ENCODE measurements around the gene SSTR4.
"Not testable (repeated sequence)": the region's sequence is repeated elsewhere in the genome, so short reads cannot be mapped to it uniquely, and the experiment has no call there.

The SSTR4 gene

DNA sequence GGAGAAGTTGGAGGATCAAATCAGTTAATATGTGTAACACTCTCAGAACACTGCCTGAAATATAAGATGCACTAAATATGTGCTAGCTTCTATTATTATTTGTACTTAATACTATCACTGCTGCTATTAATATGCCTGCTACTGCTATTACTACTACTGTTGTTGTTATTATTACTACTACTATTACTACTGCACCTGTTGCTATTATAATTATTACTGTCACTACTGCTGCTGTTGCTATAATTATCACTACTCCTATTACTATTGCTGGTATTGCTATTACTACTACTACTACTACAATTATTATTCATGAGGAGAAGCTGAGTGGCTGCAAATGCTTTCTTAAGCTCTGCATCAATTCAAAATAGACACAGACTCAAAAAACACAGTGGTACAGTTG lies 16.7 kb upstream of the SSTR4 start:
- DNase-seq (ENCODE audit: low read depth): no peak

DNA sequence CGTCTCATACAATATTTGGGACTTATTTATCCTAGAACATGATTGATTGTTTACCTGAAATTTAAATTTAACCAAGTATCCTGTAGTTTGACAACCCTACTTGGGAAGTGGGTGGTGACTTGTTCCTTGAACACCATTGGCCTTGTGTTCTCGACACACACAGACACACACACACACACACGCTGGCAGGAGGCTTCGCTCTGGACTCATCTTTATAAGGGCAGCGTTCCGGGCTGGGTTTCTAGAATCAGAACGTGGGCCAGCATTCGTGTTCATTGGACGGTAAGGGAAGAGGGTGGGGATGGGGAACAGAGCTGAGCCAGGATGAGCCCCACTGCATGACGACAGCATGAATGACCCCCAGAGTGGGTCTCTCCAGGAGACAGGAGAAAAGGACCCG lies 16.2 kb upstream of the SSTR4 start:
- DNase-seq (ENCODE audit: low read depth): no peak

DNA sequence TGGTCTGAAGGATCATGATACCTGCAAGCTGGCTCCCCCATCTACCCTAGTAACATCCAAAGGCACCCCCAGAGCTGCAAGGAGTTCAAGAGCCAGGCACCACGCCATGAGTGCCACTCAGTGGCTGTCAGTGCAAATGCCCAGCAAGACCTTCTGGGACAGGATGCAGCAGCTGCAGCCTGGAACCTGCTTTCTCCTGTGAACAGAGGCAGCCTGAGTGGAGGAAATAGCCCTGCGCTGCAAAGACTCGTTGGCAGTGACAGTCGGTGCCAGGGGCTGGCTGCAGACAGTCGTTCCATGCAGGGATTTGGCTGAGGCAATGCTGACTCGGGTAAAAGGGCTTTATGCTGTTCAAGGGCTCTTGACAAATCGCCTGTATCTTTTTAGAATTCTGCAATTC lies 15.7 kb upstream of the SSTR4 start:
- no peak for DNase-seq (ENCODE audit: low read depth)

DNA sequence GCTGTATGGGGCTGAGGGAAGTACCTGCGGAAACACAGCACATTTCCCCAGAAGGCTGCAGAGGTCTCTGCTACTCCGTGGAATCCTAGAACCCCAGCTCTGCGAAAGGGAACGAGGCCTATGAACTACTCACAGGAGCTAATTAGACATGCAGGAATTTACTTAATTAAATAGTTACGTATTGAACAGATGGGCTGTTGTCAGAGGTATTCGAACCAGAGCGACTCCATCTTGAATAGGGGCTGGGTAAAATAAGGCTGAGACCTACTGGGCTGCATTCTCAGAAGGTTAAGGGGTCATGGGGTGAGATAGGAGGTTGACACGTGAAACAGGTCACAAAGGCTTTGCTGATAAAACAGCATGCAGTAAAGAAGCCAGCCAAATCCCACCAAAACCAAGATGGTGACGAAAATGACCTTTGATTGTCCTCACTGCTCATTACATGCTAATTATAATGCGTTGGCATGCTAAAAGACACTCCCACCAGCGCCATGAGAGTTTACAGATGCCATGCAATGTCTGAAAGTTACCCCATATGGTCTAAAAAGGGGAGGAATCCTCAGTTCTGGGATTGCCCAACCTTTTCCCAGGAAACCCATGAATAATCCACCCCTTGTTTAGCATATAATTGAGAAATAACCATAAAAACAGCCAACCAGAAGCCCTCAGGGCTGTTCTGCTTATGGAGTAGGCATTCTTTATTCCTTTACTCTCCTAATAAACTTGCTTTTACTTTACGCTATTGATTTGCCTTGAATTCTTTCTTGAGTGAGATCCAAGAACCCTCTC lies 14.7 kb upstream of the SSTR4 start:
- no peak for DNase-seq (ENCODE audit: low read depth)

DNA sequence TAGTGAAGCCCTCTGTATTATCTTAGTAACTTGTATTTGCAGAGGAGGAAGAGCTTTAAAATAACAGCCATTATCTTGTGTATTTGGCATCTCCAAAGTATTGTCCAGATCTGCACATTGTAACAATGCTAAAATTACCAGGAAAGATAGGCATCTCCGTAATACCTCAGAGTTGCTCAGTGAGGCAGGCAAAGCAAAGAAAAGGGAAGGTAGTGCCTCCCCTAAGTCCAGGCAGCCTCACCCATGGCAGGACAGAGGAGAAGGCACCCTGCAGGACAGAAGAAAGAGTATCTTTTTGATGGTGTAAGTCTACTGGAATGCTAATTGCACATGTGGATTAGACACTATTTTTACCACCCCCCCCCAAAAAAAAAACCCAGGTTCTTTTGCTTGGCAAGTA lies 13.6 kb upstream of the SSTR4 start:
- DNase-seq (ENCODE audit: low read depth): no peak

DNA sequence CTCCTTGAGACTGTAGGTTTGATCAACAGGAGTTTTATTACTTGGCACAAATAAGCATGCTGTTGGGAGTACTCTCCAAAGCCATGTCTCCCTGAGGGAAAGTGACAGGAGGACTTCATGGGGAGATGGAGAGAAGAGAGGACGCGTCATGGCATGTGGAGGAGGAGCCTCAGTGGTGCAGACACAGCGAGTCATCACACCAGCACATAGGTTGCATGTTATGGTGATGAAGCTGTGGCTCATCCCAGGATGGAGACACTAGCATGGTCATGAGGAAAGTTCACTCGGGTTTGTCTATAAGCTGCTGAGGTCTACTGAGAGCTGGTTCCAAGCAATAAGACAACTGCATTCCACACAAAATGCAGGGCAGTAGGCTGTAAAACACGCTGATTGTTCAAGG lies 13.2 kb upstream of the SSTR4 start:
- no peak for DNase-seq (ENCODE audit: low read depth)

DNA sequence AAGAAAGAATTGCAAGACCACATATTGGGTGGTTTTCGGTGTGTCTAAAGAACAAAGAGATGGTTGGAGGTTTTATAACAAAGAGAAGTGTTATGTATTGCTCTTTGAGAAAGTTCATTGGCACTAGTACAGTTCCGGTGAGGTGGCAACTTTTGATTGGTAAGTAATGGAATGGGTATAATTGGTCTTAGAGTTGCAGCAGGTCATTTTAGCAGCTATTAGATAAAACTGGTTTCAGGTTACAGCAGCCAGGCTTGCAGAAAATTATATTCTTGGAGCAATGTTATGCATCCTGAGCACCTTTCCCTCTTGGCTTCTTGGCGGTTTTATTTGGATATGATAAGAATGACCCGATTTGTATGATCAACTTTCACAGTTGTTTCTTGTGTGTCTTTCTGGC lies 12.3 kb upstream of the SSTR4 start:
- no peak for DNase-seq (ENCODE audit: low read depth)

DNA sequence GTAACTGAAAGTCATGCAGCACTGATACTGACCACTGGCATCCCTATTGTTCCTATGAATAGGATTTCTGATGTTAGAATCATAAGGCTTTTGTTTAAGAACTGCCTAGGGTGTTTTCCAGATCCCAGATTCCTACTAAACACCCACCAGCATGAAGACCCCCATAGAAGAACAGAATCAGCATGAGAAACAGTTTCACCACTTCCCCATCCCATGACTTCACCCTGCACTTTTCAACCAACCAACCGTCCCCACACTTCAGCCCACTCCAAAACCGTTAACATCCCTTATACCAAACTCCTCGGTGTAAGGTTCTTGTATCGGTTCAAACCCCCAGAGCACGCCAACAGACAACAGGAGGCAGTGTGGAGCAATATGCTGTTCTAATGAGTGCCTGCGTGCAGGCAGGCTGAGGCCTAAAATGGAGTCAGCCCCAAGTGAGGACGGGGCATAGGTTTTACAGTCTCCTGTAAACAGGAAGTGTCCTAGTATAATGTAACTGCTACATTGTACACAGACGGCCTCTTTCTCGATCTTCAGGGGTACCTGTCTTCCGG lies 11.4 kb upstream of the SSTR4 start:
- DNase-seq (ENCODE audit: low read depth): no peak

DNA sequence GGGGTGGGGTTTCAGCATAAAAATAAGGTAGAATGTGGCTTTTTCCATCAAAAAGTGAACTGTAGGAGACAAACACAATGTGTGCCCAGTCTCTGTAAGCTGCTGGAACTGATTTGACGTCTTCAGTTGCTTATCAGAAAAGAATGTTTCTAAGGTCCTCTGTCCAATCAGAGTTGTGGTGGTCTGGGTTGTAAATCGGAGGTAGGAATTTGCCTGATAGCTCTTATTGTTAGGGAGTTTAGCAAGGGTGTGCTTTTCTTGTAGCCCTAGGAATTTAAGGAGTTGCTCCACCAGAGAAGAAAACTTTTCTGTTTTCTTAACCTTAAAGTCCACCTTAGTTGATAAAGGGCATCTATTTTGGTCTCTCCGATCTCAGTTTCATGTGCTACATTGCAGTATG lies 10.4 kb upstream of the SSTR4 start:
- DNase-seq (ENCODE audit: low read depth): no peak

DNA sequence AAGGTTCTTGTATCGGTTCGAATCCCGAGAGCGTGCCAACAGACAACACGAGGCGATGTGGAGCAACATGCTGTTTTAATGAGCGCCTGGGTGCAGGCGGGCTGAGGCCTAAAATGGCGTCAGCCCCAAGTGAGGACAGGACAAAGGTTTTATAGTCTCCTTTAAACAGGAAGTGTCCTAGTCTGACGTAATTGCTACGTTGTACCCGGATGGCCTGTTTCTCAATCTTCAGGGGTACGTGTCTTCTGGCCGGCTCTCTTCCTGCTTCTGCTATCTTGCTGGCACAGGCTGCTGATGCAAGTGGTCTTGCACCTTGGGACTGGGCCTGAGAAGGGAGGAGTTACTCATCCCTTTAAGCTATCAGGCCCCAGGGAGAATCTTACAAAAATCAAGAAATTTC lies 9.6 kb upstream of the SSTR4 start:
- not testable (repeated sequence) for DNase-seq (ENCODE audit: low read depth)

DNA sequence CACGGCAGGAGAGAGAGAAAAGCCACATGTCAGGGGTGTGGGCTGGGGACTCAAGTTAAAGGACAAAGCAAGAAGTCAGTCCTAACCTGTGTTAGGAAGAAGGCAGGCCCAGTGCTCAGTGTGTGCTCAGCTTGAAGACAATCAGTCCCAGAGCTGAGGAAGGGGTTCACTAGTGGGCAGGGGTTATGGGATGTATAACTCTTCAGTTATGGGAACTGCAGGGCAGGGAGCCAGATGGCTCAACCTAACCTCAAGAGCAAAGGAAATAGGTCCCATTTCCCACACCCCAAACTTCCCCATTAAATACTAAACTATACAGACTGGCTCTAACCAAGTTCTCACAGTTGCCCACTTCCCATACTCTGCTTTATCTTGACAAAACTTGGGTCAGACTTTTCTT lies 7.4 kb upstream of the SSTR4 start:
- DNase-seq (ENCODE audit: low read depth): no peak

DNA sequence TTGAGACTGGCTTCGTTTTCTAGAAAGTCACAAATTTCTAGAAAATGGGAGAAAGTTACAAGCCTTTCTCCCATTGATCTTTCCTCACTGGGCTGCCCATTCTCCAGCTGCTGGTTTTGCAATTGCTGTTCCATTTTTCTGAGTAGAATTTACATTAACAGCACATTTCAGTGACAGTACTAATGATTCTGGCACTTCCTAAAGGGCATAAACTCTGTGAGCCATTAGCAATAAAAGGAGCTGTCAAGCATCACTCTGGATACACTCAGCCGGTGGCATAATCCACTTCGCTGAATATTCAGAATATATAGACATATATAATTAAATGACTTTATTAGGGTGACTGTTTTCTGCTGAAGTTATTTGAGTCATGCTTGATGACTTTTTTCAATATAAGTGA lies 6.7 kb upstream of the SSTR4 start:
- DNase-seq (ENCODE audit: low read depth): no peak

DNA sequence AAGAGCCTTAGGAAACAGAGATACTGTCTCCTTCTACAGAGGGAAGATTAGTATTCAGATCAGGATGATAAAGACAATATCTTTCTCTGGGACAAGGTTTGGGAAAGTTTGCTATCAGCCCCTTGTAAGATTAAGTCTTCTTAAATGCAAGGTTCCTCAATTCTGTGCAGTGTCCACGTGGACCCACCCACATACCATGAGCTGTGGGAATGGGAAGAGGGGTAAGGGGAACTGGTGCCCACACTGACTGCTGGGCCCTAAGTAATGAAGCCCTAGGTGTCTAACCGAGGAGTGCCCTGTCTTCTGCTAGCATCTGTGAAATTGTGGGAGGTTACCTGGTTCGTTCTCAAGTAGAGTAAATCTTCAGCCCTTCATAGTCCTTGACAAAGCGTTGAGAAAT lies 5.8 kb upstream of the SSTR4 start:
- no peak for DNase-seq (ENCODE audit: low read depth)

DNA sequence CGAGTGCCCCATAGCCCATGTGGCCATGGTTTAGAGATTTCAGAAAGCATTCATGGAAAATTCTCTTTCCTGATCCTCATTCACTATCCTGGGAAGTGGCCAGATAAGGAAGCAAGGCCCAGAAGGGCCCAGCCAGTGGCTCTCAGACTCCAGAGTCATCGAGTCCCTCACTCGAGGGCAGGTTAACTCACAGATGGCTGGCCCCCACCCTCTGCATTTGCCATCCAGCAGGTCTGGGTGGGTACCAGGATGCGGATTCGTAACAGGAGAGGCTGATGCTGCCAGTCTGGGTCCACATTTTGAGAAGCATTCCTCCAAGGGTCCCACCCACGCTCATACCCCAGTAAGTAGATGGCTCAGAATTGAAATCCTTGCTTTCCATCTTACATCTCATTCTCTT lies 3.8 kb upstream of the SSTR4 start:
- DNase-seq (ENCODE audit: low read depth): no peak

DNA sequence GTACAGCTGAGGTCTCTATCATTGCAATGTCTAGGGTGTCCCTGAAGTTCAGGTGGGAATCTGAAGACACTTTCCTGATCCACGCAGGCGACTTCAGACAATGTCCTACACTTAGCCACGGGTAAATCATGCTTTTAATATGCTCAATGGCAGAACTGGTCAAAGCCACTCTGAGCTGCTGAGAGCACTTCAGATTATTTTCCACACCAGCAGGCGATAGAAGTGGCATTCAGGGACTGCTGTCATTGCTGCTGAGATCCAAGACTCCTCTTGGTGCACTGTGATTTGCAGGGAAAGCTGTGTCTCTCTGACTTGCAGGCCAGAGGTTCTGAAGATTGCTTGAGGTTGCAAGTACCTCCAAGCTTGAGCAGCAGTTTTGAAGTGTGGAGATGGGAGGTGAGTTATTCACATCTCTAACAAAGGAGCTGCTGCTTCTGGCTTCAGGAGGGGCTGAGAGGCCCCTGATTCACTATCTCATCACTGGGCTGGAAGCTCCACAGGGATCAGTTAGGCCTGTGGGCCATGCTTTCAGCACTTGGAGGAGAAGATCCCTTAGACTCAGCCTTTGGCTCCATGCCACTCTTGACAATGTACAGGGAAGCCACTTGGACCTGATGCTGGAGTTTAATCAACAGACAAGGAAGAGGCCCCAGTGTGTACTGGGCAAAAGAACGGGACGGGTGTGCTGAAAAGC lies 2.9 kb upstream of the SSTR4 start:
- DNase-seq (ENCODE audit: low read depth): no peak

DNA sequence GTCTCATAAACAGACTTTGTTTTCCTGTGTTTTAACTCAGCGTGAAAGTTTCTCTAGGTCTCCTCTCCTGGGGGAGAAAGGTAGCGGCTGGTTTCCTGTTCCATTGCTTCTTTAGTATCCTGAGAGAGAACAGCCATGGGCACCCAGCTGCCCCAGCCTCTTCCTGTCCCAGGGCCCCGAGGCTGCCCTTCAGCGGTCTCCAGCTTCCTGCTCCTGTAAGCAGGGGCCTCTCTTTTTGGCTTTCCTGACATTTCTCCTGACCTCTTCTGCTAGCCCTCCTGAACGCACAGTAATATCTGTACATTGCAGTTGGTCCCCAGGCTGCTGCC lies 2.4 kb upstream of the SSTR4 start:
- no peak for DNase-seq (ENCODE audit: low read depth)

DNA sequence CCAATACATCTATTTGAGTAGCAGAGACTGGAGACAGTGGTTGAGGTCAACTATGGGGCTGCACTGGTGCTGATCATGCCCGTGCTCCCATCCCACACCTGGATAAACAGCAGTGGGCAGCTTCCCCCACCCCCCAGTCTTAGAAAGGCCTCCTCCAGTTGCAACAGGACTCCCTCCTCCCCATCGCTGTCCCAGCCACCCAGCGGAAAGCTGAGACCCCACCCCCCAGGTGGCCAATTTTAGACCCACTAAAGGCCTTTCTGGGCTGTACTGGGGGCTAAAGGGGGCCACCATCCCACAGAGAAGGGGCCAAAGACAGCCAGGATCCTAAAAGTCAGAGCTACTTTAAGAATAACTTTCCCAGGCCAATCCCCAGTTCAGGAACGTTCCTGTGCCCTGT lies 1.2 kb upstream of the SSTR4 start:
- no peak for DNase-seq (ENCODE audit: low read depth)

DNA sequence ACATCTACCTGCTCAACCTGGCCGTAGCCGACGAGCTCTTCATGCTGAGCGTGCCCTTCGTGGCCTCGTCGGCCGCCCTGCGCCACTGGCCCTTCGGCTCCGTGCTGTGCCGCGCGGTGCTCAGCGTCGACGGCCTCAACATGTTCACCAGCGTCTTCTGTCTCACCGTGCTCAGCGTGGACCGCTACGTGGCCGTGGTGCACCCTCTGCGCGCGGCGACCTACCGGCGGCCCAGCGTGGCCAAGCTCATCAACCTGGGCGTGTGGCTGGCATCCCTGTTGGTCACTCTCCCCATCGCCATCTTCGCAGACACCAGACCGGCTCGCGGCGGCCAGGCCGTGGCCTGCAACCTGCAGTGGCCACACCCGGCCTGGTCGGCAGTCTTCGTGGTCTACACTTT lies 619 bp downstream of the SSTR4 start:
- no peak for DNase-seq (ENCODE audit: low read depth)

DNA sequence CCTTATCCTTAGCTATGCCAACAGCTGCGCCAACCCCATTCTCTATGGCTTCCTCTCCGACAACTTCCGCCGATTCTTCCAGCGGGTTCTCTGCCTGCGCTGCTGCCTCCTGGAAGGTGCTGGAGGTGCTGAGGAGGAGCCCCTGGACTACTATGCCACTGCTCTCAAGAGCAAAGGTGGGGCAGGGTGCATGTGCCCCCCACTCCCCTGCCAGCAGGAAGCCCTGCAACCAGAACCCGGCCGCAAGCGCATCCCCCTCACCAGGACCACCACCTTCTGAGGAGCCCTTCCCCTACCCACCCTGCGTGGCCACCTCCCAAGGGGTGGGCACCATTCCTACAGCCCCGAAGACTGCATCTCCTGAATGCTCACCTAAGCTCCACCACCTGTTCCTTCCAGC lies 1.3 kb downstream of the SSTR4 start:
- no peak for DNase-seq (ENCODE audit: low read depth)

DNA sequence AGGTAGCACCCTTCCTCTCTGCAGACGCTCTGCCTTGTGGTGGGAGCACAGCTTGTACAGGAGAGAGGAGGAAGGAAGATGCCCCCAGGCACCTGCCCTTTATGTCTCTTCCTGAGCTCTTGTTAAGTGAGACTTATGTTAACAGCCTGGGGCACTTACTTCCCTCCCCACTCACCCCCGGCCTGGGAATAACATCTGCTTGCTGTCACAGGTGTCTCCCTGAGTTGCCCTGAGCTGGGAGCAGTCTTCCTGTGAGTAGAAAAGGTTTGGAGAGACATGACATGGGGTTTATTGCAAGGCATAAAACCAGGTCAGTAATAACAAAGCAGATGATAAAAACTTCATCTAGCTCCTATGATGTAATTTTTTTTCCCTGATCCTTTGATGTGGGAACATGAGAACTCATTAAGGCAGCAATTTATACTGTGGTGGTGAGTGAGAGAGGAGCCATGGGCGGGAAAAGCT lies 1.9 kb downstream of the SSTR4 start:
- DNase-seq (ENCODE audit: low read depth): no peak

DNA sequence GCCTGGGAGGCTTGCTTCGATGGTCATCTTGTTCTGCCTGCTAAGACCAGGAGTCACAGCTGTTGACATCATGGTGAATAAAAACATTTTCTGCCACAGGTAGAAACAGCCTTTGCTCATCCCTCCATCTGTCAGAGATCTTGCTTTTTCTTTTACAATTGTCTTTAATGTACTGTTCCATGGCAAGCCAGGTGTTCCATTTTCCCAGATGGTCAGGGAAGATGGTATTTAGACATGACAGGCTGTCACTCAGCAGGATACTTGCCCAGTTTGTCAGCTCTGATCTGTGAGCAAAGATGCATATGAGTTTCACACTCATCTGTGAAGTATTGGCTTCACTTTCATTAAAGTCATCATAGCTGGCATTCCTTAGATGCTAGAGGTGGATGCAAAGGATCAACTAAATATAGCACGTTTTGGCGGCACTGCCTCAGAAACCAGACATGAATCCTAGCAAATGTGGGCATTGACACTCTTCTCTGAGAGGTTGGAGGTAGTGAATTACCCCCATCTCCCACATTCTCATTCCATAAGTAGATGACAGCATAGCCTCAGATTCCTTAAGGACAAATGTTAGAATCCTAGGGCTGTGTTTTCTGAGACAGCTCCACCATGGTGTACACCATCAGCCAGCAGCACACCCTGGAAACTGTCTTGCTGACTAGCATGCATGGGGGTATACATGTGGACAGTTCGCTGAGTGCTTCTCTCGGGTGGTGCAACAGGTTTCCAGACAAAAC lies 4.2 kb downstream of the SSTR4 start:
- DNase-seq (ENCODE audit: low read depth): no peak

DNA sequence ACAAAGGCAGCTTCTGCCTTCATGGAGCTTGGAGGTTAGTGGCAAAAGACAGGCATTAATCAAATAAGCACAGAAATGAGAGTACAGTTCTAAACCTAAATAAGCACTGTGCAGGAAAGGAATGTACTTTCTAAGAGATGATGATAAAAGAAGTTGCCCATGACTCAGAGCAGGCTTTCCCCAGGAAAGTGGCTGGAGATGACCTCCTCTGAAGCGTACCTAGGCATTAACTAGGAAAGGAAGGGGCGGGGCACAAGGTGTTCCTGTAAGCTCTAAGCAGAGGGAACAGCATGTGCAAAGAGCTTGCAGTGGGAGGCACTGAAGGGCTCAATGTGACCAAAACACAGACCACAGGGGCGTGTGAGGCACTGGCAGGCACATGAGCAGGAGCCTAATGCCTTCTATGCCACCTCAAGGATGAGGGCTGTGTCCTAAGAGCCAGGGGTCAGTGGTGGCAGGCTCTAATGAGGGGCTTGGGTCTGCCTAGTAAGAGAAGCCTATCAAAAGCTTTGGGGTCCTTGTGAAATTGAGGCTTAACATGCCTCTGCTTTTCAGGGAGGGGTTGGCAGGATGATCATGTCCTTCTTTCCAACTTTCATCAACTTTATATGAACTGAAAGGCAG lies 4.9 kb downstream of the SSTR4 start:
- no peak for DNase-seq (ENCODE audit: low read depth)

DNA sequence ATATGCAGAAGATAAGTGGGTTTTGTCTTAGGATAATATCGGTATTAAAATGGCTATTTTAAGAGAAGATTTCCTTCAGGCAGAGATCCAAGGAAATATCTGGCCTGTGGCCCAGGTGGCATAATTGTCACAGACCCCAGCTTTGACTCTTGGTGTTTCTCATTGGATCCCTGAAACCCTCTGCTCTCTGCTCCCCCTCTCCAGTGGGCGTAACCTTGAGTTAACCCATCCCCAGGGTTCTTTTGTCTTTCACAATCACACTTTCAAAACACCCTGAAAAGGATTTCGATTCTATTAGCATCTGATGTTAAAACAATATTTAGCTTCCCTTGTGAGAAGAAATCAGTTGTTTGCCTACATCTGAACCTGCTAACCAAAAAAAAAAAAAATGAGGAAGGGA lies 7.2 kb downstream of the SSTR4 start:
- no peak for DNase-seq (ENCODE audit: low read depth)

Data from activated T-cell treated with anti-CD3 and anti-CD28 coated beads for 24 hours (primary cell).